Suprapubic skin (tissue), 3 donors: ENCODE measurements around the gene CCAR1.

Experiments used
- EP300 ChIP-seq: sonication (generic); formaldehyde crosslinking; IDR thresholded peaks from one replicate; pipeline ENCODE4 v1.6.1; 2017; ENCODE audit warnings: antibody characterized with exemption
- POLR2A ChIP-seq, 2 donors: fragments of 450-650 bp; IDR thresholded peaks; one replicate each; pipeline ENCODE4 v1.6.1; 2017; ENCODE audit warnings: antibody characterized with exemption in 2 of 2, mild to moderate bottlenecking in 2 of 2, moderate library complexity in 2 of 2
- TF ChIP-seq, protein P1 (sequence below), 2 donors: fragments of 200-600 bp in 1 of 2; fragments of 450-650 bp in 1 of 2; sonication (generic) in 1 of 2; IDR thresholded peaks; one replicate each; pipeline ENCODE4 v1.5.1; 2016 to 2019; ENCODE audit warnings: antibody characterized with exemption in 2 of 2, mild to moderate bottlenecking in 1 of 2, moderate library complexity in 1 of 2

- TF ChIP-seq, protein P1, sequence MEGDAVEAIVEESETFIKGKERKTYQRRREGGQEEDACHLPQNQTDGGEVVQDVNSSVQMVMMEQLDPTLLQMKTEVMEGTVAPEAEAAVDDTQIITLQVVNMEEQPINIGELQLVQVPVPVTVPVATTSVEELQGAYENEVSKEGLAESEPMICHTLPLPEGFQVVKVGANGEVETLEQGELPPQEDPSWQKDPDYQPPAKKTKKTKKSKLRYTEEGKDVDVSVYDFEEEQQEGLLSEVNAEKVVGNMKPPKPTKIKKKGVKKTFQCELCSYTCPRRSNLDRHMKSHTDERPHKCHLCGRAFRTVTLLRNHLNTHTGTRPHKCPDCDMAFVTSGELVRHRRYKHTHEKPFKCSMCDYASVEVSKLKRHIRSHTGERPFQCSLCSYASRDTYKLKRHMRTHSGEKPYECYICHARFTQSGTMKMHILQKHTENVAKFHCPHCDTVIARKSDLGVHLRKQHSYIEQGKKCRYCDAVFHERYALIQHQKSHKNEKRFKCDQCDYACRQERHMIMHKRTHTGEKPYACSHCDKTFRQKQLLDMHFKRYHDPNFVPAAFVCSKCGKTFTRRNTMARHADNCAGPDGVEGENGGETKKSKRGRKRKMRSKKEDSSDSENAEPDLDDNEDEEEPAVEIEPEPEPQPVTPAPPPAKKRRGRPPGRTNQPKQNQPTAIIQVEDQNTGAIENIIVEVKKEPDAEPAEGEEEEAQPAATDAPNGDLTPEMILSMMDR (IDR thresholded peaks at IDR 0.05), result no peak
- TF ChIP-seq POLR2A (IDR thresholded peaks at IDR 0.05), result no peak
- no peak for TF ChIP-seq EP300
These were observed 20.8 kb upstream of the CCAR1 start for GRCh38 chr10:68700197-68700596.
